Right cardiac atrium (tissue), 5 donors: ENCODE results near the gene CEP290. TPM values are rescaled to one million over a fixed set of nuclear protein-coding genes. Genes with fewer than 3 reads are reported as not detected.
A peak's percentile ranks its signal among the peaks of the same experiment; 100 is the strongest.

ENCODE experiments used
- ATAC-seq, 2 donors: fragments of 200-7000 bp; cut with Tn5 transposase; one replicate each; pipeline versions ENCODE4 v1.8.0 to v1.9.1; 2020; ENCODE audit warnings: moderate library complexity in 2 of 2, mild to moderate bottlenecking in 1 of 2
- DNase-seq, 3 donors: peaks; one replicate each; pipeline ENCODE4 v3.0.0-alpha.2; 2020
- H3K27ac ChIP-seq: one replicate; pipeline ENCODE4 v1.5.1; 2013; ENCODE audit warnings: mild to moderate bottlenecking, low read length, control low read depth, moderate library complexity
- H3K27me3 ChIP-seq: one replicate; pipeline ENCODE4 v1.6.1; 2013; ENCODE audit not compliant: control insufficient read depth, insufficient read depth
- H3K4me1 ChIP-seq: one replicate; pipeline ENCODE4 v1.6.1; 2013; ENCODE audit warnings: low read length; ENCODE audit not compliant: control insufficient read depth, insufficient read depth
- H3K4me3 ChIP-seq: one replicate; pipeline ENCODE4 v1.5.1; 2013; ENCODE audit warnings: low read length, control low read depth
- H3K9me3 ChIP-seq: one replicate; pipeline ENCODE4 v1.6.1; 2013; ENCODE audit warnings: low read length; ENCODE audit not compliant: control insufficient read depth
- WGBS: extraction: QIAGEN DNeasy Blood & Tissue Kit; methylation state at CpG from one replicate; pipeline ENCODE4 v1.1.7; 2013; 5-methylcytosine and 5-hydroxymethylcytosine counted together
- intact Hi-C, 4 donors: fragments of 100-400 bp; cut with DNase I; formaldehyde crosslinking; loops; one replicate each; pipeline versions ENCODE4 v1.11.0 to v1.14.0; 2022 to 2023
- polyA plus RNA-seq: library from polyadenylated mRNA; stranded (reverse); fragments of 200-250 nt; gene quantifications from one replicate; pipeline ENCODE4 v1.2.3, GENCODE V29; 2013
- total RNA-seq, 4 donors: library from RNA; stranded (reverse); fragmentation: NEBNext Ultra II Directional; extraction: Animal tissue kit (Norgen Biotek cat#: 25700); gene quantifications; one replicate each; pipeline ENCODE4 v1.2.1, GENCODE V29; 2021
- donor health status: healthy with polysubstance abuse.
- donor health status: DM: no; HTN: yes; CAD: no.
- donor health status: DM: no; HTN: no; CAD: no.
- donor health status: DM: no; HTN: yes; CAD: no; lungs with severe emphysema.
- donor health status: DM: yes; HTN: yes; CAD: no.

The CEP290 gene
- total and polyA plus RNA-seq, 5 donors, result 4.4 to 10.4 (median 6.6) TPM

- 92% methylated on average over 4 of the region's 4 CpGs for WGBS
- Histone ChIP-seq H3K4me1 (no peaks in the 10 kb centered on the region), H3K27ac (no peak overlapping the region), H3K27me3 (no peaks in the 10 kb centered on the region), H3K4me3 (no peak overlapping the region), H3K9me3 (no peaks in the 10 kb centered on the region)
- DNase-seq (no peak), ATAC-seq (no peak)
- intact Hi-C loops, result no loop called here
Observed at GRCh38 chr12:88084210-88084609, 57.7 kb downstream of the CEP290 start.

DNA sequence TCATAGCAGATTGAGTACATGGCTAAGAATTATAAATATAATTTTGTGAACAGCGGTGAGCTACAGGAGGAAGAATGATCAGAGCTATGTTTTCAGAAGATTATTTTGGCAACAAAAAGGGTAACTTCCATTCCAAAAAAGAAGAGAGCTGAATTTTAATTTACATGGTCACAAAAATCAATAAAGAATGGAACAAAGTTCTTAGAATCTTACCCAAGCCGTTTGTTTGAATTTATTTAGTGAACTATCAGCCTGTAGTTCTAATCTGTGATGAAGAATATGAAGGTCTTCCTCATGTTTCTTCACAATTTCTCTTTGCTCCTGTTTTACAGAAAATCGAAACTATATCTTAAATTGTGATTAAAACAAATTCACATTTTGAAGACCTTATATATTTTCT, 58.3 kb downstream of the CEP290 start:
- Histone ChIP-seq H3K4me1 (no peaks in the 10 kb centered on the region), H3K27ac (no peak overlapping the region), H3K27me3 (no peaks in the 10 kb centered on the region), H3K4me3 (no peak overlapping the region), H3K9me3 (no peaks in the 10 kb centered on the region)
- DNase-seq, result no peak
- intact Hi-C loops, result no loop called here
- 91% methylated on average over 3 of the region's 3 CpGs for WGBS
- no peak for ATAC-seq

DNA sequence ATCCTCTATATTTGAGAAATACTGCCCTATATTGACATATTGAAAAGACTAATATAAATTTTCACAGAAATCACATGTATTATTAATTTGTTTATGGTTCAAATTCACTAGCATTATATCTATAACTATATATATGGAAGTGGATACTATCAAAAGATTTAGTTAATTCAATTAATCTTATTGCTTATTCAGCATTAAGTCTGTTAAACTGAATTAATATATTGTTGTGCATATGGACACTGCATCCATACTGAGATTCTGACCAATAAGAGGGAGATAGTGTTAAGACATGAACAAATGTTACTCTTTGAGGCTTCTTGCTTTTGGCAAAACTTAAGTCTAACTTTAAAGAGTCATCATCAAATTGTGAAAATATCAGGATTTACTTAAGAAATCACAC, 60.6 kb downstream of the CEP290 start:
- DNase-seq (no peak), ATAC-seq (no peak)
- Histone ChIP-seq H3K4me1 (no peaks in the 10 kb centered on the region), H3K9me3 (no peaks in the 10 kb centered on the region), H3K4me3 (no peak overlapping the region), H3K27me3 (no peaks in the 10 kb centered on the region), H3K27ac (no peak overlapping the region)
- intact Hi-C loops, result no loop called here

GRCh38 chr12:88067301-88067700, 74.6 kb downstream of the CEP290 start:
- ATAC-seq (no peak), DNase-seq (no peak)
- Histone ChIP-seq H3K27ac (no peak overlapping the region), H3K9me3 (no peaks in the 10 kb centered on the region), H3K27me3 (no peaks in the 10 kb centered on the region), H3K4me1 (no peaks in the 10 kb centered on the region), H3K4me3 (no peak overlapping the region)
- intact Hi-C loops, result no loop called here
- 95% methylated on average over 9 of the region's 9 CpGs for WGBS

DNA sequence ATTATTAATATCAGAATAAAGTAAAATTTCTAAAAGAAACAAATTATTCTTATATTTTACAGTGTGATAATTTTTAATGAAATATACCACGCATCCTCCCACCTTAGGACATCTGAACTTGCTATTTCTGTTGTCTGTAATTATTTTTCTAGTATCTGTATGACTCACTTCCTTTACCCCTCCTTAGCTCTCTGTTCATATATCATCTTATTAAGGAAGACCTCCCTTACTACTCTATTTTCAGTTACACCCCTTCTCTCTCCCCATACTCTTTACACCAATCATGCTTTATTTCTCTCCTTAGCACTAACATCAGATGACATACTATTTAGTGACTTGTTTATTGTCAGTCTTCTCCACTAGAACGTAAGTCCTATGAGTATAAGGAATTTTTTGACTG, 78.5 kb downstream of the CEP290 start:
- ATAC-seq, result no peak
- no peaks in the 10 kb centered on the region for H3K4me1 ChIP-seq
- intact Hi-C loops, result no loop called here
- no peaks in the 10 kb centered on the region for H3K27me3 ChIP-seq
- DNase-seq, result no peak
- no peak overlapping the region for H3K27ac ChIP-seq
- no peaks in the 10 kb centered on the region for H3K9me3 ChIP-seq
- 82% methylated on average over 2 of the region's 2 CpGs for WGBS
- no peak overlapping the region for H3K4me3 ChIP-seq

- Histone ChIP-seq H3K9me3 (no peaks in the 10 kb centered on the region), H3K27ac (no peak overlapping the region), H3K4me3 (no peak overlapping the region), H3K27me3 (no peaks in the 10 kb centered on the region), H3K4me1 (no peaks in the 10 kb centered on the region)
- 82% methylated on average over 1 of the region's 1 CpG for WGBS
- intact Hi-C loops, result no loop called here
- no peak for ATAC-seq
- DNase-seq, result no peak
Observed at GRCh38 chr12:88062474-88062873, 79.4 kb downstream of the CEP290 start.

GRCh38 chr12:88058719-88059077, 83.2 kb downstream of the CEP290 start:
- no peak overlapping the region for H3K27ac ChIP-seq
- no peaks in the 10 kb centered on the region for H3K9me3 ChIP-seq
- intact Hi-C loops, result no loop called here
- no peaks in the 10 kb centered on the region for H3K27me3 ChIP-seq
- DNase-seq, result no peak
- peak; percentile 51 to 55 for ATAC-seq
- WGBS, result 58% methylated on average over 1 of the region's 1 CpG
- no peak overlapping the region for H3K4me3 ChIP-seq
- no peaks in the 10 kb centered on the region for H3K4me1 ChIP-seq

DNA sequence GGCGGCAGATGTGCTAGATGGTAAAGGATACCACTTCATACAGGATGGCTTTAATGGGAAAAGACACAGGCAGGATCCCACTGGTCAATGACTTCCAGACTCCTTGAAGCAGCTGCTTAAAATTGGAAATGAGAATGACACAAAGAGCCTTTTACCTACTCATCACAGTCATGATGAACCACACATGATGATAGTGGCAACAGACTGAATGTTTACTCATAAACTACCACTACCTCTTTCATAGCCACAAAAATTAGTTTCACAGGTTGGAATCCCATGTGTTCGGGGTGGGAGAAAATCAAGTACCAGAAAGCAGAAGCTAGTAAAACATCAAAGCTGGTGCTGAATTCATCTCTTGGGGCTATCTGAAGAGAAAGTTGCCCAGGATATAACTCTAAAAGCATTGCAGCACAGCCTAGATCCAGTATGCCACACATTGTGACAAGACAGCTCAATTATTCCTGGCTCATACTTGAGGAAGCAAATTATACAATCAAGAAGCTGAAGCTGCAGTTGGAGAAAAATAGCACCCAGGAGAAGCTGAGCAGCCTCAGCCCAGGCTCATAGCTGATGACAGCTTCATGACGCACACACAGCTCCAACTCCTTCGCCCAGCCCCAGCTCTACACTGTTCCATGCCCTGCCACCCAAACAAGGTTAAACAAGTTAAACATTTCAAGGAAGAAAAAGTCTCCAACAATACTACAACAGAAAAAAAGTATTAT, 83.7 kb downstream of the CEP290 start:
- intact Hi-C loops, result no loop called here
- H3K9me3 ChIP-seq, result no peaks in the 10 kb centered on the region
- DNase-seq (peak; percentile 59 to 83 (median 70)), ATAC-seq (peak; percentile 98 to 99)
- 66% methylated on average over 4 of the region's 4 CpGs for WGBS
- no peak overlapping the region for H3K4me3 ChIP-seq
- H3K27ac ChIP-seq, result peak overlapping the region; percentile 35
- no peaks in the 10 kb centered on the region for H3K27me3 ChIP-seq
- no peaks in the 10 kb centered on the region for H3K4me1 ChIP-seq

GRCh38 chr12:88056571-88056970, 85.3 kb downstream of the CEP290 start:
- H3K27me3 ChIP-seq, result no peaks in the 10 kb centered on the region
- H3K4me1 ChIP-seq, result no peaks in the 10 kb centered on the region
- WGBS, result 86% methylated on average over 2 of the region's 2 CpGs
- H3K9me3 ChIP-seq, result no peaks in the 10 kb centered on the region
- intact Hi-C loops, result no loop called here
- no peak for DNase-seq
- H3K4me3 ChIP-seq, result no peak overlapping the region
- ATAC-seq, result no peak
- no peak overlapping the region for H3K27ac ChIP-seq

- no peaks in the 10 kb centered on the region for H3K9me3 ChIP-seq
- DNase-seq (peak in 1 of 3 donors; percentile 43), ATAC-seq (peak in 1 of 2 donors; percentile 51)
- 91% methylated on average over 1 of the region's 1 CpG for WGBS
- no peak overlapping the region for H3K4me3 ChIP-seq
- no peaks in the 10 kb centered on the region for H3K4me1 ChIP-seq
- no peaks in the 10 kb centered on the region for H3K27me3 ChIP-seq
- H3K27ac ChIP-seq, result no peak overlapping the region
- intact Hi-C loops, result no loop called here
Observed at GRCh38 chr12:88052686-88053085, 89.2 kb downstream of the CEP290 start.

- WGBS, result 98% methylated on average over 5 of the region's 5 CpGs
- H3K27ac ChIP-seq, result no peak overlapping the region
- ATAC-seq, result no peak
- no peaks in the 10 kb centered on the region for H3K27me3 ChIP-seq
- H3K4me1 ChIP-seq, result no peaks in the 10 kb centered on the region
- H3K4me3 ChIP-seq, result no peak overlapping the region
- H3K9me3 ChIP-seq, result no peaks in the 10 kb centered on the region
- intact Hi-C loops, result no loop called here
- no peak for DNase-seq
Observed at GRCh38 chr12:88044035-88044434, 97.9 kb downstream of the CEP290 start.

DNA sequence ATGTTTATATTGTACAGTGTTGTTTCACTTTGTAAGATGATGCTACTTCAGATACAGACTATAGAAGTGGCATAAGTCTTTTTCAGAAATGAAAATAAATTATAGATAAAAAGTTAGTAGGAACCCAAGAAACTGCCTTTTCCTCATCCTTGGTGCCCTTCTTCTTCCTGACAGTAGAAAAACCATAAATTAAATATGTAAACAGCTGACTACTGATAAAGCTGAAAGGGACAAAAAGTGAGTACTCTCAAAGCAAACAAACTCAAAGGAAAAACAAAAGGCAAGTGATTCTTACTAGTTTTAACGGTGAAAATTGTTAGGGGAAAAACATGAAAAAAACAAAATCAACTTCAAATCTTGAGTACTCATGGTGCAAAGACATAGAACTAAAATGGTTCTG, 104.1 kb downstream of the CEP290 start:
- no peak for DNase-seq
- no peak for ATAC-seq
- H3K27me3 ChIP-seq, result no peaks in the 10 kb centered on the region
- H3K4me1 ChIP-seq, result peaks cover 2% of the 10 kb centered on the region
- intact Hi-C loops, result no loop called here
- no peaks in the 10 kb centered on the region for H3K9me3 ChIP-seq
- WGBS, result 79% methylated on average over 1 of the region's 1 CpG
- H3K27ac ChIP-seq, result no peak overlapping the region
- H3K4me3 ChIP-seq, result no peak overlapping the region
